T-helper 2 cell treated with Interferon-gamma antibody and Interleukin-4, amounts not matched to agents 100 ng/mL and 5 ng/mL, for 36 hours (primary cell): ENCODE results near the gene ZNF439. TPM values are rescaled to one million over a fixed set of nuclear protein-coding genes. Genes with fewer than 3 reads are reported as not detected.

Source experiments
- total RNA-seq: library from RNA; stranded (reverse); gene quantifications from 2 replicates; pipeline ENCODE4 v1.2.3, GENCODE V29; 2022

Gene ZNF439
- total RNA-seq, 1 donor from 2014 or later, result 6.4 TPM

Other genes with a start within 250 kb of the ZNF439 start
- gene ZNF823, start 109.8 kb upstream of the ZNF439 start, total RNA-seq, result 4.8 and 5.4 TPM in 2 replicates
- 5.6 and 6.0 TPM in 2 replicates for gene ZNF441, start 81.7 kb upstream of the ZNF439 start, total RNA-seq
- gene ZNF491, start 50.2 kb upstream of the ZNF439 start, total RNA-seq, result 1.1 and 1.9 TPM in 2 replicates
- gene ZNF440, start 34.5 kb upstream of the ZNF439 start, total RNA-seq, result 12.6 and 14.0 TPM in 2 replicates
- gene ZNF69, start 39.1 kb downstream of the ZNF439 start, total RNA-seq, result 6.0 and 6.4 TPM in 2 replicates
- gene ZNF700, start 76.4 kb downstream of the ZNF439 start, total RNA-seq, result 18.9 and 20.1 TPM in 2 replicates
- 1.3 and 2.1 TPM in 2 replicates for gene ZNF763, start 116.3 kb downstream of the ZNF439 start, total RNA-seq
- gene ZNF433, start 187.0 kb downstream of the ZNF439 start, total RNA-seq, result 0.14 and 0.16 TPM in 2 replicates
- gene ZNF878, start 204.2 kb downstream of the ZNF439 start, total RNA-seq, result 0.61 and 0.89 TPM in 2 replicates
- gene ZNF844, start 216.0 kb downstream of the ZNF439 start, total RNA-seq, result 1.3 and 1.5 TPM in 2 replicates